A549 treated with GW870086 at 1 μM for 4 hours (cell line): ENCODE results near the gene ZNF121. TPM values are rescaled to one million over a fixed set of nuclear protein-coding genes. Genes with fewer than 3 reads are reported as not detected.

Experiments
- total RNA-seq: library from RNA; stranded (reverse); fragments of 200-300 nt; extraction: Qiagen RNA extraction; gene quantifications from 5 replicates; pipeline ENCODE4 v1.2.3, GENCODE V29; 2022; ENCODE audit warnings: low read depth

Gene ZNF121
- 3.3 to 4.3 TPM (median 4.1 TPM) in 5 replicates for total RNA-seq

GRCh38 chr19:9584073-9584833, at the start of gene ZNF121:
Gene ZNF121 (minus strand): TSS chr19:9584504. CDS start chr19:9568097, 16,407 bp downstream.

GRCh38 chr19:9621156-9622037, 37.1 kb upstream of the ZNF121 start, which contains the start of gene ZNF561:
Gene ZNF561 (minus strand): TSS chr19:9621232. CDS start chr19:9619456, 1,776 bp downstream.

GRCh38 chr19:9538183-9539058, 45.9 kb downstream of the ZNF121 start, which contains the start of gene ZNF426:
Gene ZNF426 (minus strand): TSS chr19:9538645. CDS start chr19:9536232, 2,413 bp downstream.

Other genes starting within 250 kb of the ZNF121 start
- gene ZNF177, start 221.5 kb downstream of the ZNF121 start, total RNA-seq = 0.22 to 0.64 TPM (median 0.59 TPM) in 5 replicates
- gene ZNF266, start 148.9 kb downstream of the ZNF121 start, total RNA-seq = 3.2 to 3.9 TPM (median 3.7 TPM) in 5 replicates
- not detected in 5 replicates for gene ZNF560, start 85.9 kb downstream of the ZNF121 start, total RNA-seq
- 0.73 to 1.2 TPM (median 1.1 TPM) in 5 replicates for gene ZNF426, start 45.9 kb downstream of the ZNF121 start, total RNA-seq
- 5.1 to 13.6 TPM (median 8.8 TPM) in 5 replicates for gene ZNF561, start 36.7 kb upstream of the ZNF121 start, total RNA-seq
- 4.9 to 7.0 TPM (median 6.3 TPM) in 5 replicates for gene ZNF562, start 90.6 kb upstream of the ZNF121 start, total RNA-seq
- 0.94 to 1.5 TPM (median 1.4 TPM) in 5 replicates for gene ZNF846, start 184.2 kb upstream of the ZNF121 start, total RNA-seq
- gene FBXL12, start 234.6 kb upstream of the ZNF121 start, total RNA-seq = 11.4 to 14.7 TPM (median 13.2 TPM) in 5 replicates
- gene UBL5, start 243.4 kb upstream of the ZNF121 start, total RNA-seq = 405 to 503 TPM (median 425 TPM) in 5 replicates